Measurements from ENCODE around the gene TAPT1. TPM values are rescaled to one million over a fixed set of nuclear protein-coding genes. Genes with fewer than 3 reads are reported as not detected.

Gene TAPT1
- total and polyA plus RNA-seq, 2 of the 13 experiments (the other 11 are each of a cell fraction or from before 2014, with no cell fraction given) = 24.5 to 25.3 TPM

DNA sequence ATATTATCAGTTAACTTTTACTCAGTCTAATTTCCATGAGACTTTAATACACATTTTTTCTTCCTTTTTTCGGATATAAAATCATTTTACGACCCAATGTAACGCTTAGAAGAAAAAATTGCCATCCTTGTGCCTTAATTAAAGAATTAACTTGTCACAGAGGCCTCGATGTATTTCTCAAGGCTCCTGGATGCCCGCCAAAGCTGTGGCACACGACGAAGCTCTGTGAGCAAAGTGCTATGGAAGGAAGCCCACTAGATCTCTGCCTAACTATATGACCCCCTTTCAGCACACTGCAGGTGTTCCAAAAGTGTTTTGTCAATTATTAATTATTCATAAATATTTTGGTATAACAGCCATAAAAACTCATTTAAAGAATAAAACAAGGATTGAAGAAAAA is 54.4 kb downstream of the TAPT1 start:
- Histone ChIP-seq H4K20me1 (ENCODE audit: insufficient read depth, low read length) (no peaks in the 10 kb centered on the region), H3K9ac (ENCODE audit: insufficient read depth, low read depth, low read length) (no peak overlapping the region), H3K9me3 (ENCODE audit: low read length) (no peaks in the 10 kb centered on the region), H3K79me2 (ENCODE audit: insufficient read depth, low read length) (no peaks in the 10 kb centered on the region), H3K4me2 (ENCODE audit: low read depth, low read length) (no peak overlapping the region), H2AFZ (ENCODE audit: low read length) (no peak overlapping the region), H3K27ac (ENCODE audit: extremely low read length, insufficient read depth, low read length) (no peak overlapping the region), H3K4me1 (ENCODE audit: insufficient read depth, low read length) (no peaks in the 10 kb centered on the region), H3K36me3 (replicated peaks in 1 of 2; ENCODE audit: control insufficient read depth in 1 of 2, insufficient read depth in 2 of 2, low read length in 2 of 2) (peaks cover 7 to 34% of the 10 kb centered on the region in 2 experiments), H3K27me3 (ENCODE audit: control insufficient read depth in 1 of 2, insufficient read depth in 2 of 2, low read length in 2 of 2) (no peaks in the 10 kb centered on the region), H3K4me3 (replicated peaks in 1 of 3; ENCODE audit: insufficient read depth in 1 of 3, low read depth in 2 of 3, low read length in 3 of 3) (no peak overlapping the region)
- ATAC-seq = no peak
- no TSS peak for BruUV-seq (replicated peaks)
- ChIA-PET CTCF (ENCODE audit: low intra/inter-chr PET ratio, low total read pairs) (no interaction called here), POLR2A (no interaction called here)
- 96% methylated on average over 7 of the region's 7 CpGs for WGBS (ENCODE audit: low lambda C conversion rate)
- in situ Hi-C loops (cut with HindIII; ENCODE audit: extremely low pct_ligation_motif_present, low pct_unique_long_range_greater_than_20kb) (no loop called here), intact Hi-C loops (cut with micrococcal nuclease; ENCODE audit: unreplicated experiment) (no loop called here)
- no peak for FAIRE-seq
- no peak for DNase-seq (ENCODE audit: low spot score)
- no peak for TF ChIP-seq TSC22D2 (CRISPR knock-in tag; IDR thresholded peaks at IDR 0.05; ENCODE audit: borderline replicate concordance)
- TF ChIP-seq STAG1 (CRISPR knock-in tag; IDR thresholded peaks at IDR 0.05) = no peak
- TF ChIP-seq, protein P1, sequence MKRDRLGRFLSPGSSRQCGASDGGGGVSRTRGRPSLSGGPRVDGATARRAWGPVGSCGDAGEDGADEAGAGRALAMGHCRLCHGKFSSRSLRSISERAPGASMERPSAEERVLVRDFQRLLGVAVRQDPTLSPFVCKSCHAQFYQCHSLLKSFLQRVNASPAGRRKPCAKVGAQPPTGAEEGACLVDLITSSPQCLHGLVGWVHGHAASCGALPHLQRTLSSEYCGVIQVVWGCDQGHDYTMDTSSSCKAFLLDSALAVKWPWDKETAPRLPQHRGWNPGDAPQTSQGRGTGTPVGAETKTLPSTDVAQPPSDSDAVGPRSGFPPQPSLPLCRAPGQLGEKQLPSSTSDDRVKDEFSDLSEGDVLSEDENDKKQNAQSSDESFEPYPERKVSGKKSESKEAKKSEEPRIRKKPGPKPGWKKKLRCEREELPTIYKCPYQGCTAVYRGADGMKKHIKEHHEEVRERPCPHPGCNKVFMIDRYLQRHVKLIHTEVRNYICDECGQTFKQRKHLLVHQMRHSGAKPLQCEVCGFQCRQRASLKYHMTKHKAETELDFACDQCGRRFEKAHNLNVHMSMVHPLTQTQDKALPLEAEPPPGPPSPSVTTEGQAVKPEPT (CRISPR knock-in tag; IDR thresholded peaks at IDR 0.05; ENCODE audit: low read depth) = no peak
- no peak for TF ChIP-seq ELF1 (CRISPR knock-in tag; IDR thresholded peaks at IDR 0.05)
- no peak for TF ChIP-seq TOE1 (CRISPR knock-in tag; IDR thresholded peaks at IDR 0.05)
- no peak for TF ChIP-seq PTBP1 (IDR thresholded peaks at IDR 0.05; ENCODE audit: low read depth, low read length, poor library complexity, severe bottlenecking)
- no peak for TF ChIP-seq HMG20A (CRISPR knock-in tag; IDR thresholded peaks at IDR 0.05; ENCODE audit: borderline replicate concordance)
- TF ChIP-seq ZNF772 (CRISPR knock-in tag; IDR thresholded peaks at IDR 0.05) = no peak
- TF ChIP-seq KMT2B (CRISPR knock-in tag; IDR thresholded peaks at IDR 0.05) = no peak
- TF ChIP-seq, protein P2, sequence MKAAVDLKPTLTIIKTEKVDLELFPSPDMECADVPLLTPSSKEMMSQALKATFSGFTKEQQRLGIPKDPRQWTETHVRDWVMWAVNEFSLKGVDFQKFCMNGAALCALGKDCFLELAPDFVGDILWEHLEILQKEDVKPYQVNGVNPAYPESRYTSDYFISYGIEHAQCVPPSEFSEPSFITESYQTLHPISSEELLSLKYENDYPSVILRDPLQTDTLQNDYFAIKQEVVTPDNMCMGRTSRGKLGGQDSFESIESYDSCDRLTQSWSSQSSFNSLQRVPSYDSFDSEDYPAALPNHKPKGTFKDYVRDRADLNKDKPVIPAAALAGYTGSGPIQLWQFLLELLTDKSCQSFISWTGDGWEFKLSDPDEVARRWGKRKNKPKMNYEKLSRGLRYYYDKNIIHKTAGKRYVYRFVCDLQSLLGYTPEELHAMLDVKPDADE (CRISPR knock-in tag; IDR thresholded peaks at IDR 0.05) = no peak
- TF ChIP-seq, protein P3, sequence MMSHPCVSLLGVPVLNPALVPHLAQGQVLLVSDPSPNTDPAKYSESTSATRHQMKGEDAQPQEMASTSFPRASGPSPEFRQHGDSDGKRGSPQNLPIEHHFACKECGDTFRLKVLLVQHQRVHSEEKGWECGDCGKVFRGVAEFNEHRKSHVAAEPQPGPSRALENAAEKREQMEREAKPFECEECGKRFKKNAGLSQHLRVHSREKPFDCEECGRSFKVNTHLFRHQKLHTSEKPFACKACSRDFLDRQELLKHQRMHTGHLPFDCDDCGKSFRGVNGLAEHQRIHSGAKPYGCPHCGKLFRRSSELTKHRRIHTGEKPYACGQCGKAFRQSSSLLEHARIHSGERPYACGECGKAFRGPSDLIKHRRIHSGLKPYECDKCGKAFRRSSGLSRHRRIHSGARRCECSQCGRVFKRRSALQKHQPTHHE (CRISPR knock-in tag; IDR thresholded peaks at IDR 0.05; ENCODE audit: borderline replicate concordance) = no peak
- TF ChIP-seq, protein P4, sequence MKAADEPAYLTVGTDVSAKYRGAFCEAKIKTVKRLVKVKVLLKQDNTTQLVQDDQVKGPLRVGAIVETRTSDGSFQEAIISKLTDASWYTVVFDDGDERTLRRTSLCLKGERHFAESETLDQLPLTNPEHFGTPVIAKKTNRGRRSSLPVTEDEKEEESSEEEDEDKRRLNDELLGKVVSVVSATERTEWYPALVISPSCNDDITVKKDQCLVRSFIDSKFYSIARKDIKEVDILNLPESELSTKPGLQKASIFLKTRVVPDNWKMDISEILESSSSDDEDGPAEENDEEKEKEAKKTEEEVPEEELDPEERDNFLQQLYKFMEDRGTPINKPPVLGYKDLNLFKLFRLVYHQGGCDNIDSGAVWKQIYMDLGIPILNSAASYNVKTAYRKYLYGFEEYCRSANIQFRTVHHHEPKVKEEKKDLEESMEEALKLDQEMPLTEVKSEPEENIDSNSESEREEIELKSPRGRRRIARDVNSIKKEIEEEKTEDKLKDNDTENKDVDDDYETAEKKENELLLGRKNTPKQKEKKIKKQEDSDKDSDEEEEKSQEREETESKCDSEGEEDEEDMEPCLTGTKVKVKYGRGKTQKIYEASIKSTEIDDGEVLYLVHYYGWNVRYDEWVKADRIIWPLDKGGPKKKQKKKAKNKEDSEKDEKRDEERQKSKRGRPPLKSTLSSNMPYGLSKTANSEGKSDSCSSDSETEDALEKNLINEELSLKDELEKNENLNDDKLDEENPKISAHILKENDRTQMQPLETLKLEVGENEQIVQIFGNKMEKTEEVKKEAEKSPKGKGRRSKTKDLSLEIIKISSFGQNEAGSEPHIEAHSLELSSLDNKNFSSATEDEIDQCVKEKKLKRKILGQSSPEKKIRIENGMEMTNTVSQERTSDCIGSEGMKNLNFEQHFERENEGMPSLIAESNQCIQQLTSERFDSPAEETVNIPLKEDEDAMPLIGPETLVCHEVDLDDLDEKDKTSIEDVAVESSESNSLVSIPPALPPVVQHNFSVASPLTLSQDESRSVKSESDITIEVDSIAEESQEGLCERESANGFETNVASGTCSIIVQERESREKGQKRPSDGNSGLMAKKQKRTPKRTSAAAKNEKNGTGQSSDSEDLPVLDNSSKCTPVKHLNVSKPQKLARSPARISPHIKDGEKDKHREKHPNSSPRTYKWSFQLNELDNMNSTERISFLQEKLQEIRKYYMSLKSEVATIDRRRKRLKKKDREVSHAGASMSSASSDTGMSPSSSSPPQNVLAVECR (CRISPR knock-in tag; IDR thresholded peaks at IDR 0.05; ENCODE audit: borderline replicate concordance) = no peak
- no peak for TF ChIP-seq NR2C2 (CRISPR knock-in tag; IDR thresholded peaks at IDR 0.05; ENCODE audit: borderline replicate concordance)

Data from HepG2 (cell line).